Muscle layer of duodenum (tissue), 2 donors: ENCODE results near the gene KMT2D.
A peak's percentile ranks its signal among the peaks of the same experiment; 100 is the strongest.

Experiments
- H3K27ac ChIP-seq: one replicate; pipeline ENCODE4 v1.7.0; 2013; ENCODE audit warnings: mild to moderate bottlenecking, low read length
- H3K27me3 ChIP-seq: one replicate; pipeline ENCODE4 v1.7.0; 2013; ENCODE audit warnings: low read depth, mild to moderate bottlenecking, control low read depth, low read length
- H3K36me3 ChIP-seq, 2 donors: one replicate each; pipeline ENCODE4 v1.7.0; 2013; ENCODE audit warnings: low read length in 2 of 2, control low read depth in 1 of 2, mild to moderate bottlenecking in 1 of 2; ENCODE audit not compliant: insufficient read depth in 2 of 2, control insufficient read depth in 1 of 2
- H3K4me1 ChIP-seq, 2 donors: one replicate each; pipeline ENCODE4 v1.7.0; 2013; ENCODE audit warnings: low read length in 2 of 2, mild to moderate bottlenecking in 2 of 2, control low read depth in 1 of 2, moderate library complexity in 1 of 2; ENCODE audit not compliant: insufficient read depth in 2 of 2, control insufficient read depth in 1 of 2
- H3K4me3 ChIP-seq, 2 donors: one replicate each; pipeline ENCODE4 v1.7.0; 2013; ENCODE audit warnings: low read length in 2 of 2, low read depth in 1 of 2, mild to moderate bottlenecking in 1 of 2
- H3K9me3 ChIP-seq, 2 donors: one replicate each; pipeline ENCODE4 v1.7.0; 2013; ENCODE audit warnings: low read length in 2 of 2, control low read depth in 1 of 2, mild to moderate bottlenecking in 1 of 2; ENCODE audit not compliant: control insufficient read depth in 1 of 2
- donor health status: healthy.

KMT2D gene

GRCh38 chr12:49058366-49059044, 2.1 kb downstream of the KMT2D start:
- Histone ChIP-seq H3K9me3 (no peaks in the 10 kb centered on the region), H3K4me1 (peaks cover 31 to 48% of the 10 kb centered on the region in 2 donors), H3K27me3 (no peaks in the 10 kb centered on the region), H3K27ac (peak overlapping the region; percentile 94), H3K36me3 (peaks cover 16 to 17% of the 10 kb centered on the region in 2 donors), H3K4me3 (peak overlapping the region; percentile 89 to 92)

- H3K4me1 ChIP-seq: peaks cover 31 to 48% of the 10 kb centered on the region in 2 donors
- H3K9me3 ChIP-seq: no peaks in the 10 kb centered on the region
- peaks cover 22 to 23% of the 10 kb centered on the region in 2 donors for H3K36me3 ChIP-seq
- H3K27me3 ChIP-seq: no peaks in the 10 kb centered on the region
- H3K4me3 ChIP-seq: peak overlapping the region; percentile 89 to 92
- H3K27ac ChIP-seq: peak overlapping the region; percentile 94
Measured at GRCh38 chr12:49057888-49058287, 2.7 kb downstream of the KMT2D start.

- Histone ChIP-seq H3K36me3 (peaks cover 34 to 39% of the 10 kb centered on the region in 2 donors), H3K27ac (peak overlapping the region; percentile 12), H3K4me3 (peak overlapping the region; percentile 89 to 92), H3K4me1 (peaks cover 31 to 42% of the 10 kb centered on the region in 2 donors), H3K27me3 (no peaks in the 10 kb centered on the region), H3K9me3 (no peaks in the 10 kb centered on the region)
Measured at GRCh38 chr12:49055978-49056754, 4.4 kb downstream of the KMT2D start.

GRCh38 chr12:49055092-49055491, 5.5 kb downstream of the KMT2D start:
- Histone ChIP-seq H3K9me3 (no peaks in the 10 kb centered on the region), H3K27ac (no peak overlapping the region), H3K27me3 (no peaks in the 10 kb centered on the region), H3K4me1 (peaks cover 31 to 40% of the 10 kb centered on the region in 2 donors), H3K36me3 (peaks cover 44 to 47% of the 10 kb centered on the region in 2 donors), H3K4me3 (no peak overlapping the region)

GRCh38 chr12:49054524-49054923, 6.1 kb downstream of the KMT2D start:
- Histone ChIP-seq H3K27ac (no peak overlapping the region), H3K4me3 (no peak overlapping the region), H3K9me3 (no peaks in the 10 kb centered on the region), H3K36me3 (peaks cover 49 to 53% of the 10 kb centered on the region in 2 donors), H3K27me3 (no peaks in the 10 kb centered on the region), H3K4me1 (peaks cover 31 to 40% of the 10 kb centered on the region in 2 donors)

- Histone ChIP-seq H3K4me3 (no peak overlapping the region), H3K36me3 (peaks cover 53 to 57% of the 10 kb centered on the region in 2 donors), H3K9me3 (no peaks in the 10 kb centered on the region), H3K27me3 (no peaks in the 10 kb centered on the region), H3K4me1 (peaks cover 31 to 40% of the 10 kb centered on the region in 2 donors), H3K27ac (no peak overlapping the region)
Measured at GRCh38 chr12:49054096-49054495, 6.5 kb downstream of the KMT2D start.

- peaks cover 25 to 27% of the 10 kb centered on the region in 2 donors for H3K4me1 ChIP-seq
- H3K36me3 ChIP-seq: peaks cover 68 to 72% of the 10 kb centered on the region in 2 donors
- H3K27ac ChIP-seq: no peak overlapping the region
- H3K27me3 ChIP-seq: no peaks in the 10 kb centered on the region
- H3K4me3 ChIP-seq: no peak overlapping the region
- H3K9me3 ChIP-seq: no peaks in the 10 kb centered on the region
Measured at GRCh38 chr12:49052451-49053208, 8.0 kb downstream of the KMT2D start.

- H3K36me3 ChIP-seq: peaks cover 70 to 76% of the 10 kb centered on the region in 2 donors
- no peaks in the 10 kb centered on the region for H3K9me3 ChIP-seq
- peaks cover 18 to 20% of the 10 kb centered on the region in 2 donors for H3K4me1 ChIP-seq
- no peak overlapping the region for H3K27ac ChIP-seq
- H3K4me3 ChIP-seq: no peak overlapping the region
- H3K27me3 ChIP-seq: no peaks in the 10 kb centered on the region
Measured at GRCh38 chr12:49051777-49052438, 8.7 kb downstream of the KMT2D start.

GRCh38 chr12:49051373-49051764, 9.2 kb downstream of the KMT2D start:
- no peaks in the 10 kb centered on the region for H3K27me3 ChIP-seq
- no peak overlapping the region for H3K4me3 ChIP-seq
- peaks cover 73 to 81% of the 10 kb centered on the region in 2 donors for H3K36me3 ChIP-seq
- no peak overlapping the region for H3K27ac ChIP-seq
- H3K9me3 ChIP-seq: no peaks in the 10 kb centered on the region
- peaks cover 12 to 15% of the 10 kb centered on the region in 2 donors for H3K4me1 ChIP-seq

GRCh38 chr12:49050507-49051372, 9.9 kb downstream of the KMT2D start:
- no peaks in the 10 kb centered on the region for H3K9me3 ChIP-seq
- H3K36me3 ChIP-seq: peaks cover 78 to 87% of the 10 kb centered on the region in 2 donors
- no peaks in the 10 kb centered on the region for H3K27me3 ChIP-seq
- peaks cover 8% of the 10 kb centered on the region in 2 donors for H3K4me1 ChIP-seq
- H3K27ac ChIP-seq: no peak overlapping the region
- no peak overlapping the region for H3K4me3 ChIP-seq
